Measurements from ENCODE around the gene FMN1. TPM values are rescaled to one million over a fixed set of nuclear protein-coding genes. Genes with fewer than 3 reads are reported as not detected.
"Not testable (repeated sequence)": the region's sequence is repeated elsewhere in the genome, so short reads cannot be mapped to it uniquely, and the experiment has no call there.

Gene FMN1
- polyA plus RNA-seq, 2 donors = 1.0 to 2.1 TPM

GRCh38 chr15:32965897-32966296 lies 228.6 kb downstream of the FMN1 start:
- WGBS, 2 donors = 76 to 84% methylated on average over 6 of the region's 6 CpGs
- Histone ChIP-seq H3K27ac (ENCODE audit: low read depth in 2 of 2, low read length in 1 of 2) (no peak overlapping the region), H3K4me3 (ENCODE audit: low read depth in 1 of 2, low read length in 2 of 2) (no peak overlapping the region), H3K4me1 (ENCODE audit: control insufficient read depth in 2 of 2, insufficient read depth in 2 of 2, low read length in 1 of 2) (no peaks in the 10 kb centered on the region), H3K9me3 (ENCODE audit: control insufficient read depth in 2 of 2, insufficient read depth in 1 of 2, low read depth in 1 of 2, low read length in 1 of 2) (peaks cover 0 to 3% of the 10 kb centered on the region in 2 donors), H3K27me3 (ENCODE audit: control insufficient read depth in 1 of 2, insufficient read depth in 2 of 2, low read length in 2 of 2) (no peaks in the 10 kb centered on the region), H3K36me3 (ENCODE audit: control insufficient read depth in 2 of 2, insufficient read depth in 2 of 2, low read length in 1 of 2) (no peaks in the 10 kb centered on the region)

- H3K9me3 ChIP-seq (ENCODE audit: control insufficient read depth in 2 of 2, insufficient read depth in 1 of 2, low read depth in 1 of 2, low read length in 1 of 2) = no peaks in the 10 kb centered on the region
- H3K27me3 ChIP-seq (ENCODE audit: control insufficient read depth in 1 of 2, insufficient read depth in 2 of 2, low read length in 2 of 2) = no peaks in the 10 kb centered on the region
- no peaks in the 10 kb centered on the region for H3K4me1 ChIP-seq (ENCODE audit: control insufficient read depth in 2 of 2, insufficient read depth in 2 of 2, low read length in 1 of 2)
- no peaks in the 10 kb centered on the region for H3K36me3 ChIP-seq (ENCODE audit: control insufficient read depth in 2 of 2, insufficient read depth in 2 of 2, low read length in 1 of 2)
- H3K4me3 ChIP-seq (ENCODE audit: low read depth in 1 of 2, low read length in 2 of 2) = no peak overlapping the region
- WGBS, 2 donors = 51 to 77% methylated on average over 1 of the region's 1 CpG
- no peak overlapping the region for H3K27ac ChIP-seq (ENCODE audit: low read depth in 2 of 2, low read length in 1 of 2)
These were observed 235.4 kb downstream of the FMN1 start for GRCh38 chr15:32959077-32959476.

GRCh38 chr15:32957219-32957618 lies 237.3 kb downstream of the FMN1 start:
- no peaks in the 10 kb centered on the region for H3K36me3 ChIP-seq (ENCODE audit: control insufficient read depth in 2 of 2, insufficient read depth in 2 of 2, low read length in 1 of 2)
- H3K9me3 ChIP-seq (ENCODE audit: control insufficient read depth in 2 of 2, insufficient read depth in 1 of 2, low read depth in 1 of 2, low read length in 1 of 2) = no peaks in the 10 kb centered on the region
- H3K4me1 ChIP-seq (ENCODE audit: control insufficient read depth in 2 of 2, insufficient read depth in 2 of 2, low read length in 1 of 2) = no peaks in the 10 kb centered on the region
- no peak overlapping the region for H3K4me3 ChIP-seq (ENCODE audit: low read depth in 1 of 2, low read length in 2 of 2)
- H3K27ac ChIP-seq (ENCODE audit: low read depth in 2 of 2, low read length in 1 of 2) = no peak overlapping the region
- WGBS, 2 donors = 66 to 71% methylated on average over 4 of the region's 4 CpGs
- H3K27me3 ChIP-seq (ENCODE audit: control insufficient read depth in 1 of 2, insufficient read depth in 2 of 2, low read length in 2 of 2) = no peaks in the 10 kb centered on the region

GRCh38 chr15:32956711-32957110 lies 237.8 kb downstream of the FMN1 start:
- Histone ChIP-seq H3K27me3 (ENCODE audit: control insufficient read depth in 1 of 2, insufficient read depth in 2 of 2, low read length in 2 of 2) (no peaks in the 10 kb centered on the region), H3K9me3 (ENCODE audit: control insufficient read depth in 2 of 2, insufficient read depth in 1 of 2, low read depth in 1 of 2, low read length in 1 of 2) (no peaks in the 10 kb centered on the region), H3K4me3 (ENCODE audit: low read depth in 1 of 2, low read length in 2 of 2) (no peak overlapping the region), H3K36me3 (ENCODE audit: control insufficient read depth in 2 of 2, insufficient read depth in 2 of 2, low read length in 1 of 2) (no peaks in the 10 kb centered on the region), H3K27ac (ENCODE audit: low read depth in 2 of 2, low read length in 1 of 2) (no peak overlapping the region), H3K4me1 (ENCODE audit: control insufficient read depth in 2 of 2, insufficient read depth in 2 of 2, low read length in 1 of 2) (no peaks in the 10 kb centered on the region)
- WGBS, 2 donors = 77% methylated on average over 2 of the region's 2 CpGs

- no peaks in the 10 kb centered on the region for H3K36me3 ChIP-seq (ENCODE audit: control insufficient read depth in 2 of 2, insufficient read depth in 2 of 2, low read length in 1 of 2)
- WGBS, 2 donors = 27 to 43% methylated on average over 1 of the region's 1 CpG
- H3K27ac ChIP-seq (ENCODE audit: low read depth in 2 of 2, low read length in 1 of 2) = no peak overlapping the region
- no peaks in the 10 kb centered on the region for H3K4me1 ChIP-seq (ENCODE audit: control insufficient read depth in 2 of 2, insufficient read depth in 2 of 2, low read length in 1 of 2)
- H3K27me3 ChIP-seq (ENCODE audit: control insufficient read depth in 1 of 2, insufficient read depth in 2 of 2, low read length in 2 of 2) = no peaks in the 10 kb centered on the region
- no peak overlapping the region for H3K4me3 ChIP-seq (ENCODE audit: low read depth in 1 of 2, low read length in 2 of 2)
- no peaks in the 10 kb centered on the region for H3K9me3 ChIP-seq (ENCODE audit: control insufficient read depth in 2 of 2, insufficient read depth in 1 of 2, low read depth in 1 of 2, low read length in 1 of 2)
These were observed 238.5 kb downstream of the FMN1 start for GRCh38 chr15:32956006-32956405.

GRCh38 chr15:32953533-32953910 lies 241.0 kb downstream of the FMN1 start:
- Histone ChIP-seq H3K27ac (ENCODE audit: low read depth in 2 of 2, low read length in 1 of 2) (no peak overlapping the region), H3K27me3 (ENCODE audit: control insufficient read depth in 1 of 2, insufficient read depth in 2 of 2, low read length in 2 of 2) (no peaks in the 10 kb centered on the region), H3K4me3 (ENCODE audit: low read depth in 1 of 2, low read length in 2 of 2) (no peak overlapping the region), H3K36me3 (ENCODE audit: control insufficient read depth in 2 of 2, insufficient read depth in 2 of 2, low read length in 1 of 2) (no peaks in the 10 kb centered on the region), H3K4me1 (ENCODE audit: control insufficient read depth in 2 of 2, insufficient read depth in 2 of 2, low read length in 1 of 2) (no peaks in the 10 kb centered on the region), H3K9me3 (ENCODE audit: control insufficient read depth in 2 of 2, insufficient read depth in 1 of 2, low read depth in 1 of 2, low read length in 1 of 2) (no peaks in the 10 kb centered on the region)
- 90 to 93% methylated on average over 7 of the region's 7 CpGs for WGBS, 2 donors

GRCh38 chr15:32952901-32953532 lies 241.5 kb downstream of the FMN1 start:
- Histone ChIP-seq H3K27ac (ENCODE audit: low read depth in 2 of 2, low read length in 1 of 2) (no peak overlapping the region), H3K4me3 (ENCODE audit: low read depth in 1 of 2, low read length in 2 of 2) (no peak overlapping the region), H3K27me3 (ENCODE audit: control insufficient read depth in 1 of 2, insufficient read depth in 2 of 2, low read length in 2 of 2) (no peaks in the 10 kb centered on the region), H3K36me3 (ENCODE audit: control insufficient read depth in 2 of 2, insufficient read depth in 2 of 2, low read length in 1 of 2) (no peaks in the 10 kb centered on the region), H3K9me3 (ENCODE audit: control insufficient read depth in 2 of 2, insufficient read depth in 1 of 2, low read depth in 1 of 2, low read length in 1 of 2) (no peaks in the 10 kb centered on the region), H3K4me1 (ENCODE audit: control insufficient read depth in 2 of 2, insufficient read depth in 2 of 2, low read length in 1 of 2) (no peaks in the 10 kb centered on the region)
- 76% methylated on average over 12 of the region's 12 CpGs for WGBS, 2 donors

GRCh38 chr15:32951736-32952464 lies 242.6 kb downstream of the FMN1 start:
- Histone ChIP-seq H3K36me3 (ENCODE audit: control insufficient read depth in 2 of 2, insufficient read depth in 2 of 2, low read length in 1 of 2) (no peaks in the 10 kb centered on the region), H3K9me3 (ENCODE audit: control insufficient read depth in 2 of 2, insufficient read depth in 1 of 2, low read depth in 1 of 2, low read length in 1 of 2) (no peaks in the 10 kb centered on the region), H3K27ac (ENCODE audit: low read depth in 2 of 2, low read length in 1 of 2) (no peak overlapping the region), H3K4me1 (ENCODE audit: control insufficient read depth in 2 of 2, insufficient read depth in 2 of 2, low read length in 1 of 2) (no peaks in the 10 kb centered on the region), H3K27me3 (ENCODE audit: control insufficient read depth in 1 of 2, insufficient read depth in 2 of 2, low read length in 2 of 2) (no peaks in the 10 kb centered on the region), H3K4me3 (ENCODE audit: low read depth in 1 of 2, low read length in 2 of 2) (no peak overlapping the region)
- WGBS, 2 donors = 53 to 58% methylated on average over 4 of the region's 4 CpGs

- H3K27me3 ChIP-seq (ENCODE audit: control insufficient read depth in 1 of 2, insufficient read depth in 2 of 2, low read length in 2 of 2); H3K36me3 ChIP-seq (ENCODE audit: control insufficient read depth in 2 of 2, insufficient read depth in 2 of 2, low read length in 1 of 2); H3K4me3 ChIP-seq (ENCODE audit: low read depth in 1 of 2, low read length in 2 of 2); H3K4me1 ChIP-seq (ENCODE audit: control insufficient read depth in 2 of 2, insufficient read depth in 2 of 2, low read length in 1 of 2); H3K27ac ChIP-seq (ENCODE audit: low read depth in 2 of 2, low read length in 1 of 2); H3K9me3 ChIP-seq (ENCODE audit: control insufficient read depth in 2 of 2, insufficient read depth in 1 of 2, low read depth in 1 of 2, low read length in 1 of 2): not testable (repeated sequence)
These were observed 244.5 kb downstream of the FMN1 start for GRCh38 chr15:32950051-32950450.

GRCh38 chr15:32946210-32946609 lies 248.3 kb downstream of the FMN1 start:
- Histone ChIP-seq H3K4me3 (ENCODE audit: low read depth in 1 of 2, low read length in 2 of 2) (no peak overlapping the region), H3K4me1 (ENCODE audit: control insufficient read depth in 2 of 2, insufficient read depth in 2 of 2, low read length in 1 of 2) (no peaks in the 10 kb centered on the region), H3K27ac (ENCODE audit: low read depth in 2 of 2, low read length in 1 of 2) (no peak overlapping the region), H3K27me3 (ENCODE audit: control insufficient read depth in 1 of 2, insufficient read depth in 2 of 2, low read length in 2 of 2) (no peaks in the 10 kb centered on the region), H3K9me3 (ENCODE audit: control insufficient read depth in 2 of 2, insufficient read depth in 1 of 2, low read depth in 1 of 2, low read length in 1 of 2) (no peaks in the 10 kb centered on the region), H3K36me3 (ENCODE audit: control insufficient read depth in 2 of 2, insufficient read depth in 2 of 2, low read length in 1 of 2) (no peaks in the 10 kb centered on the region)
- WGBS, 2 donors = 95 to 96% methylated on average over 4 of the region's 4 CpGs

Data from esophagus (tissue), 2 donors.